HepG2 (cell line): ENCODE results near the gene WBP1. TPM values are rescaled to one million over a fixed set of nuclear protein-coding genes. Genes with fewer than 3 reads are reported as not detected.

Source experiments
- HMG20B ChIP-seq: conservative IDR thresholded peaks from 2 replicates; pipeline ENCODE4 v1.6.1; 2016; ENCODE audit warnings: missing genetic modification reagents, missing compliant biosample characterization
- MED8 ChIP-seq: sonication (generic); formaldehyde crosslinking; IDR thresholded peaks from 2 replicates; pipeline ENCODE4 v1.8.1; 2023; ENCODE audit warnings: mild to moderate bottlenecking, missing genetic modification reagents; ENCODE audit not compliant: insufficient replicate concordance
- MTA3 ChIP-seq: sonication (generic); formaldehyde crosslinking; IDR thresholded peaks from 2 replicates; pipeline ENCODE4 v1.4.0; 2020; ENCODE audit warnings: missing genetic modification reagents
- NAIF1 ChIP-seq: sonication (generic); formaldehyde crosslinking; IDR thresholded peaks from 2 replicates; pipeline ENCODE4 v1.5.0; 2020; ENCODE audit warnings: mild to moderate bottlenecking, missing genetic modification reagents, borderline replicate concordance
- NR1H2 ChIP-seq: sonication (generic); formaldehyde crosslinking; IDR thresholded peaks from 2 replicates; pipeline ENCODE4 v1.8.1; 2022; ENCODE audit warnings: low read depth, missing genetic modification reagents, borderline replicate concordance
- ONECUT2 ChIP-seq: sonication (generic); formaldehyde crosslinking; IDR thresholded peaks from 2 replicates; pipeline ENCODE4 v1.4.0; 2020; ENCODE audit warnings: missing genetic modification reagents
- RFX5 ChIP-seq: IDR thresholded peaks from 2 replicates; pipeline ENCODE4 v1.6.1; 2011; ENCODE audit warnings: low read depth, low read length, improper control_type of control experiment
- SIN3A ChIP-seq: IDR thresholded peaks from 2 replicates; pipeline ENCODE4 v1.6.1; 2011; ENCODE audit warnings: low read depth, mild to moderate bottlenecking, control low read depth, low read length, borderline replicate concordance
- SMARCC2 ChIP-seq: fragments of 450-650 bp; IDR thresholded peaks from 2 replicates; pipeline ENCODE4 v1.6.1; 2017; ENCODE audit warnings: antibody characterized with exemption, mild to moderate bottlenecking
- ZMYM4 ChIP-seq: sonication (generic); formaldehyde crosslinking; IDR thresholded peaks from 2 replicates; pipeline ENCODE4 v1.8.1; 2023; ENCODE audit warnings: mild to moderate bottlenecking, missing genetic modification reagents
- ZNF572 ChIP-seq: sonication (generic); formaldehyde crosslinking; IDR thresholded peaks from 2 replicates; pipeline ENCODE4 v1.5.1; 2020; ENCODE audit warnings: mild to moderate bottlenecking, missing genetic modification reagents
- ZNF605 ChIP-seq: sonication (generic); formaldehyde crosslinking; IDR thresholded peaks from 2 replicates; pipeline ENCODE4 v1.8.0; 2022; ENCODE audit warnings: mild to moderate bottlenecking, missing genetic modification reagents
- ZNF737 ChIP-seq: sonication (generic); formaldehyde crosslinking; IDR thresholded peaks from 2 replicates; pipeline ENCODE4 v1.5.0; 2020; ENCODE audit warnings: missing genetic modification reagents, mild to moderate bottlenecking, borderline replicate concordance
- ZNF878 ChIP-seq: sonication (generic); formaldehyde crosslinking; IDR thresholded peaks from 2 replicates; pipeline ENCODE4 v1.8.1; 2023; ENCODE audit warnings: mild to moderate bottlenecking, missing genetic modification reagents, moderate library complexity
- ZSCAN30 ChIP-seq: sonication (generic); formaldehyde crosslinking; IDR thresholded peaks from 2 replicates; pipeline ENCODE4 v1.5.0; 2020; ENCODE audit warnings: mild to moderate bottlenecking, missing genetic modification reagents
- polyA plus RNA-seq, 8 experiments: library from polyadenylated mRNA; depleted of rRNA in 3 of 8; stranded (reverse) in 7 of 8; unstranded in 1 of 8; fragments of >200 nt; fragmentation: Illumina TruSeq in 4 of 8; extraction: Trizol in 4 of 8; gene quantifications; 2 replicates each; pipeline versions ENCODE4 v1.2.1 to v1.2.3, GENCODE V29; 2011 to 2016; ENCODE audit warnings: low read depth in 4 of 8, missing spikeins in 1 of 8, mixed read lengths in 1 of 8; ENCODE audit not compliant: insufficient read depth in 1 of 8
- total RNA-seq, 5 experiments: library from RNA; depleted of rRNA; stranded (reverse); fragments of >200 nt; fragmentation: Illumina TruSeq; extraction: Trizol; gene quantifications; 2 replicates each; pipeline ENCODE4 v1.2.3, GENCODE V29; 2016; ENCODE audit warnings: low read depth in 1 of 5
- TF ChIP-seq, protein P1 (sequence below): sonication (generic); formaldehyde crosslinking; IDR thresholded peaks from 2 replicates; pipeline ENCODE4 v1.9.0; 2021; ENCODE audit warnings: missing genetic modification reagents, mild to moderate bottlenecking, borderline replicate concordance
- TF ChIP-seq, protein P2 (sequence below): sonication (generic); formaldehyde crosslinking; IDR thresholded peaks from 2 replicates; pipeline ENCODE4 v1.4.0; 2020; ENCODE audit warnings: mild to moderate bottlenecking, missing genetic modification reagents
- TF ChIP-seq, protein P3 (sequence below): sonication (generic); formaldehyde crosslinking; IDR thresholded peaks from 2 replicates; pipeline ENCODE4 v1.5.0; 2020; ENCODE audit warnings: mild to moderate bottlenecking, missing genetic modification reagents
- TF ChIP-seq, protein P4 (sequence below): sonication (generic); formaldehyde crosslinking; IDR thresholded peaks from 2 replicates; pipeline ENCODE4 v1.8.1; 2023; ENCODE audit warnings: missing genetic modification reagents, mild to moderate bottlenecking, borderline replicate concordance
- TF ChIP-seq, protein P5 (sequence below): sonication (generic); formaldehyde crosslinking; IDR thresholded peaks from 2 replicates; pipeline ENCODE4 v1.5.0; 2020; ENCODE audit warnings: missing genetic modification reagents
- TF ChIP-seq, protein P6 (sequence below): IDR thresholded peaks from 2 replicates; pipeline ENCODE4 v1.6.1; 2012; ENCODE audit warnings: inconsistent platforms

Gene WBP1
- total and polyA plus RNA-seq, 2 of the 13 experiments (the other 11 are each of a cell fraction or from before 2014, with no cell fraction given), result 38.8 to 85.7 TPM

DNA sequence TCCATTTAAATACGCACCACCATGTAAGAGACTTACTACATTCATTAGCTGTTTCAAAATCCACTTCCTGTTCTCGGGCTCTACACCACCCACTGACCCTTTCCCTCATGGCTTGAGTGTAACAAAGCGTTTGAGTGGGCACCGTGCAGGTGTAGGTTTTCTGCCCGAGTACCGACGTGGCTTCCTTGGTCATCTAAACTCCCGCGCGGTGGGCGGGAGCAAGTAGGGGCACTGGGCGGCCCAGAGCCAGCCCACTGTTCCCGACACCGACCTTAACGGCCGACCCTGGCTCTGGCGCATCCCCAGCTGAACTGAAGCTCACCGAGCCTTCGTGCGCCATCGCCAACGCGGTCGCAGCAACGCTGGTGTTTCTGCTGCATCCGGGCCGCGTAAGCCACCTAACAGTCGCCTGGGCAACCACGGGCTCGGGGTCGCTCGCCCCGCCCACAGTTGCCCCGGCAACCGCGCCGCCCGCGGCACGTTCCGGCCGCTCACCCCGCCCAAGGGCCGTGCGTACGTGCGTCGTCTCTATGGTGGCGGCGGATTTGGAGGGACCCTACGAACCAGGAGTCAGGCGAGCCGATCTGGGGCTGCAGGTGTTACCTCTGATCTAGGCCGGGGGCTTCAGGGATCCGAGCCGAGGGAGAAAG lies 36.9 kb upstream of the WBP1 start, which contains the start of the genes C2orf81 and WDR54 (continued):
- TF ChIP-seq, protein P1, sequence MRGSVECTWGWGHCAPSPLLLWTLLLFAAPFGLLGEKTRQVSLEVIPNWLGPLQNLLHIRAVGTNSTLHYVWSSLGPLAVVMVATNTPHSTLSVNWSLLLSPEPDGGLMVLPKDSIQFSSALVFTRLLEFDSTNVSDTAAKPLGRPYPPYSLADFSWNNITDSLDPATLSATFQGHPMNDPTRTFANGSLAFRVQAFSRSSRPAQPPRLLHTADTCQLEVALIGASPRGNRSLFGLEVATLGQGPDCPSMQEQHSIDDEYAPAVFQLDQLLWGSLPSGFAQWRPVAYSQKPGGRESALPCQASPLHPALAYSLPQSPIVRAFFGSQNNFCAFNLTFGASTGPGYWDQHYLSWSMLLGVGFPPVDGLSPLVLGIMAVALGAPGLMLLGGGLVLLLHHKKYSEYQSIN (CRISPR knock-in tag), result no peak
- TF ChIP-seq ZNF572 (0 out of 2 replicates have a peak, but pooled peaks have one; percentile 39), ONECUT2 (CRISPR knock-in tag) (no peak), HMG20B (CRISPR knock-in tag) (no peak), MED8 (CRISPR knock-in tag) (peak; percentile 65), RFX5 (peak; percentile 38; the same call in 1 of the 2 replicates), ZNF737 (CRISPR knock-in tag) (no peak), NAIF1 (CRISPR knock-in tag) (peak; percentile 96), ZSCAN30 (no peak), MTA3 (no peak), SMARCC2 (no peak), ZNF878 (CRISPR knock-in tag) (no peak), NR1H2 (no peak; the same call in 1 of the 2 replicates), ZMYM4 (CRISPR knock-in tag) (no peak; the same call in 1 of the 2 replicates), ZNF605 (CRISPR knock-in tag) (peak; percentile 71), SIN3A (peak; percentile 74; the same call in 1 of the 2 replicates)
- TF ChIP-seq, protein P2, sequence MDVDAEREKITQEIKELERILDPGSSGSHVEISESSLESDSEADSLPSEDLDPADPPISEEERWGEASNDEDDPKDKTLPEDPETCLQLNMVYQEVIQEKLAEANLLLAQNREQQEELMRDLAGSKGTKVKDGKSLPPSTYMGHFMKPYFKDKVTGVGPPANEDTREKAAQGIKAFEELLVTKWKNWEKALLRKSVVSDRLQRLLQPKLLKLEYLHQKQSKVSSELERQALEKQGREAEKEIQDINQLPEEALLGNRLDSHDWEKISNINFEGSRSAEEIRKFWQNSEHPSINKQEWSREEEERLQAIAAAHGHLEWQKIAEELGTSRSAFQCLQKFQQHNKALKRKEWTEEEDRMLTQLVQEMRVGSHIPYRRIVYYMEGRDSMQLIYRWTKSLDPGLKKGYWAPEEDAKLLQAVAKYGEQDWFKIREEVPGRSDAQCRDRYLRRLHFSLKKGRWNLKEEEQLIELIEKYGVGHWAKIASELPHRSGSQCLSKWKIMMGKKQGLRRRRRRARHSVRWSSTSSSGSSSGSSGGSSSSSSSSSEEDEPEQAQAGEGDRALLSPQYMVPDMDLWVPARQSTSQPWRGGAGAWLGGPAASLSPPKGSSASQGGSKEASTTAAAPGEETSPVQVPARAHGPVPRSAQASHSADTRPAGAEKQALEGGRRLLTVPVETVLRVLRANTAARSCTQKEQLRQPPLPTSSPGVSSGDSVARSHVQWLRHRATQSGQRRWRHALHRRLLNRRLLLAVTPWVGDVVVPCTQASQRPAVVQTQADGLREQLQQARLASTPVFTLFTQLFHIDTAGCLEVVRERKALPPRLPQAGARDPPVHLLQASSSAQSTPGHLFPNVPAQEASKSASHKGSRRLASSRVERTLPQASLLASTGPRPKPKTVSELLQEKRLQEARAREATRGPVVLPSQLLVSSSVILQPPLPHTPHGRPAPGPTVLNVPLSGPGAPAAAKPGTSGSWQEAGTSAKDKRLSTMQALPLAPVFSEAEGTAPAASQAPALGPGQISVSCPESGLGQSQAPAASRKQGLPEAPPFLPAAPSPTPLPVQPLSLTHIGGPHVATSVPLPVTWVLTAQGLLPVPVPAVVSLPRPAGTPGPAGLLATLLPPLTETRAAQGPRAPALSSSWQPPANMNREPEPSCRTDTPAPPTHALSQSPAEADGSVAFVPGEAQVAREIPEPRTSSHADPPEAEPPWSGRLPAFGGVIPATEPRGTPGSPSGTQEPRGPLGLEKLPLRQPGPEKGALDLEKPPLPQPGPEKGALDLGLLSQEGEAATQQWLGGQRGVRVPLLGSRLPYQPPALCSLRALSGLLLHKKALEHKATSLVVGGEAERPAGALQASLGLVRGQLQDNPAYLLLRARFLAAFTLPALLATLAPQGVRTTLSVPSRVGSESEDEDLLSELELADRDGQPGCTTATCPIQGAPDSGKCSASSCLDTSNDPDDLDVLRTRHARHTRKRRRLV (CRISPR knock-in tag), result peak; percentile 52; the same call in 1 of the 2 replicates
- TF ChIP-seq, protein P3, sequence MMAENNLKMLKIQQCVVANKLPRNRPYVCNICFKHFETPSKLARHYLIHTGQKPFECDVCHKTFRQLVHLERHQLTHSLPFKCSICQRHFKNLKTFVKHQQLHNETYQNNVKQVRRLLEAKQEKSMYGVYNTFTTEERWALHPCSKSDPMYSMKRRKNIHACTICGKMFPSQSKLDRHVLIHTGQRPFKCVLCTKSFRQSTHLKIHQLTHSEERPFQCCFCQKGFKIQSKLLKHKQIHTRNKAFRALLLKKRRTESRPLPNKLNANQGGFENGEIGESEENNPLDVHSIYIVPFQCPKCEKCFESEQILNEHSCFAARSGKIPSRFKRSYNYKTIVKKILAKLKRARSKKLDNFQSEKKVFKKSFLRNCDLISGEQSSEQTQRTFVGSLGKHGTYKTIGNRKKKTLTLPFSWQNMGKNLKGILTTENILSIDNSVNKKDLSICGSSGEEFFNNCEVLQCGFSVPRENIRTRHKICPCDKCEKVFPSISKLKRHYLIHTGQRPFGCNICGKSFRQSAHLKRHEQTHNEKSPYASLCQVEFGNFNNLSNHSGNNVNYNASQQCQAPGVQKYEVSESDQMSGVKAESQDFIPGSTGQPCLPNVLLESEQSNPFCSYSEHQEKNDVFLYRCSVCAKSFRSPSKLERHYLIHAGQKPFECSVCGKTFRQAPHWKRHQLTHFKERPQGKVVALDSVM (CRISPR knock-in tag), result no peak
- TF ChIP-seq, protein P4, sequence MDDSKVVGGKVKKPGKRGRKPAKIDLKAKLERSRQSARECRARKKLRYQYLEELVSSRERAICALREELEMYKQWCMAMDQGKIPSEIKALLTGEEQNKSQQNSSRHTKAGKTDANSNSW (CRISPR knock-in tag), result peak; percentile 61; the same call in 1 of the 2 replicates
- TF ChIP-seq, protein P5, sequence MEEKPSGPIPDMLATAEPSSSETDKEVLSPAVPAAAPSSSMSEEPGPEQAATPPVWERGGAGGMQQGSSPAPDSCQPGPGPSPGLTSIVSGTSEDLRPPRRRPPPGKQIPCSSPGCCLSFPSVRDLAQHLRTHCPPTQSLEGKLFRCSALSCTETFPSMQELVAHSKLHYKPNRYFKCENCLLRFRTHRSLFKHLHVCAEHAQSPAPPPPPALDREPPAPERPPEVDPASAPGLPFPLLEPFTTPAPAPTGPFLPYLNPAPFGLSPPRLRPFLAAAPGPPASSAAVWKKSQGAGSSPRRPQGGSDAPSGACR (CRISPR knock-in tag), result no peak
- TF ChIP-seq, protein P6, sequence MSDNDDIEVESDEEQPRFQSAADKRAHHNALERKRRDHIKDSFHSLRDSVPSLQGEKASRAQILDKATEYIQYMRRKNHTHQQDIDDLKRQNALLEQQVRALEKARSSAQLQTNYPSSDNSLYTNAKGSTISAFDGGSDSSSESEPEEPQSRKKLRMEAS, result peak; percentile 95
